ENCODE data around the gene DDX27. TPM values are rescaled to one million over a fixed set of nuclear protein-coding genes. Genes with fewer than 3 reads are reported as not detected.

DDX27 gene
- total RNA-seq, 2 experiments from 2014 or later, result 116 to 126 TPM

GRCh38 chr20:49231471-49231870 is 12.3 kb downstream of the DDX27 start:
- Mint-ChIP-seq H3K27me3 (no peaks in the 10 kb centered on the region), H3K27ac (no peak overlapping the region), H3K9me3 (no peaks in the 10 kb centered on the region), H3K4me3 (no peak overlapping the region), H3K36me3 (ENCODE audit: low read depth) (peaks cover 92% of the 10 kb centered on the region), H3K4me1 (ENCODE audit: low read depth) (no peaks in the 10 kb centered on the region)
- Histone ChIP-seq H3K27ac (ENCODE audit: low read depth in 1 of 2, low read length in 2 of 2) (no peak overlapping the region), H3K9me3 (ENCODE audit: control insufficient read depth in 1 of 2, insufficient read depth in 1 of 2, low read length in 2 of 2) (no peaks in the 10 kb centered on the region), H3K4me3 (ENCODE audit: low read length) (no peak overlapping the region), H3K4me1 (ENCODE audit: insufficient read depth, low read length) (no peaks in the 10 kb centered on the region), H3K27me3 (ENCODE audit: control insufficient read depth in 1 of 2, insufficient read depth in 2 of 2, low read length in 2 of 2) (no peaks in the 10 kb centered on the region), H3K36me3 (ENCODE audit: insufficient read depth, low read length) (peaks cover 86% of the 10 kb centered on the region)
- DNase-seq (no peak), ATAC-seq (ENCODE audit: poor library complexity) (no peak)
- POLR2A ChIA-PET, result interaction anchor here (1.4 kb wide), 1 partner anchor 13 kb away, joined by 3 read pairs; no protein-coding TSS in a partner anchor
- TF ChIP-seq, protein P1, sequence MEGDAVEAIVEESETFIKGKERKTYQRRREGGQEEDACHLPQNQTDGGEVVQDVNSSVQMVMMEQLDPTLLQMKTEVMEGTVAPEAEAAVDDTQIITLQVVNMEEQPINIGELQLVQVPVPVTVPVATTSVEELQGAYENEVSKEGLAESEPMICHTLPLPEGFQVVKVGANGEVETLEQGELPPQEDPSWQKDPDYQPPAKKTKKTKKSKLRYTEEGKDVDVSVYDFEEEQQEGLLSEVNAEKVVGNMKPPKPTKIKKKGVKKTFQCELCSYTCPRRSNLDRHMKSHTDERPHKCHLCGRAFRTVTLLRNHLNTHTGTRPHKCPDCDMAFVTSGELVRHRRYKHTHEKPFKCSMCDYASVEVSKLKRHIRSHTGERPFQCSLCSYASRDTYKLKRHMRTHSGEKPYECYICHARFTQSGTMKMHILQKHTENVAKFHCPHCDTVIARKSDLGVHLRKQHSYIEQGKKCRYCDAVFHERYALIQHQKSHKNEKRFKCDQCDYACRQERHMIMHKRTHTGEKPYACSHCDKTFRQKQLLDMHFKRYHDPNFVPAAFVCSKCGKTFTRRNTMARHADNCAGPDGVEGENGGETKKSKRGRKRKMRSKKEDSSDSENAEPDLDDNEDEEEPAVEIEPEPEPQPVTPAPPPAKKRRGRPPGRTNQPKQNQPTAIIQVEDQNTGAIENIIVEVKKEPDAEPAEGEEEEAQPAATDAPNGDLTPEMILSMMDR (IDR thresholded peaks at IDR 0.05), result no peak
- CTCF ChIA-PET, result no interaction called here
- intact Hi-C loops (cut with DNase I, micrococcal nuclease), result no loop called here

DNA sequence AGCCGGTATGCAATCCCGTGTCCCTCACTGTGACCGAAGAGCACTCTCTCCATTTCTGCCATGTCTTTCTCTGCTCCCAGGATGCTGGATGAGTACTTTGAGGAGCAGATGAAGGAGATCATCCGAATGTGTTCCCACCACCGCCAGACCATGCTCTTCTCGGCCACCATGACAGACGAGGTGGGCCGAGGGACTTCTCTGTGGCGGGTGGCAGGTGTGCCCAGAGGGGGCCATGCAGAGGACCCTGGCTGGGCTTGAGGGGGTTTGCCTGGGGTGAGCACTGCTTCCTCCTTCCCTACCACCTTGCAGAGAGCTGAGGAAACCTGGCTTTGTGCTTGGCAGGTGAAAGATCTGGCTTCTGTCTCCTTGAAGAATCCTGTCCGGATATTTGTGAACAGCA is 14.0 kb downstream of the DDX27 start:
- Histone ChIP-seq H3K36me3 (ENCODE audit: insufficient read depth, low read length) (peaks cover 88% of the 10 kb centered on the region), H3K27ac (ENCODE audit: low read depth in 1 of 2, low read length in 2 of 2) (no peak overlapping the region), H3K4me1 (ENCODE audit: insufficient read depth, low read length) (no peaks in the 10 kb centered on the region), H3K9me3 (ENCODE audit: control insufficient read depth in 1 of 2, insufficient read depth in 1 of 2, low read length in 2 of 2) (no peaks in the 10 kb centered on the region), H3K27me3 (ENCODE audit: control insufficient read depth in 1 of 2, insufficient read depth in 2 of 2, low read length in 2 of 2) (no peaks in the 10 kb centered on the region), H3K4me3 (ENCODE audit: low read length) (no peak overlapping the region)
- intact Hi-C loops (cut with DNase I, micrococcal nuclease), result no loop called here
- H3K4me3 Mint-ChIP-seq, result no peak overlapping the region
- ATAC-seq (ENCODE audit: poor library complexity) (no peak), DNase-seq (no peak)
- TF ChIP-seq, protein P1 (IDR thresholded peaks at IDR 0.05), result no peak
- H3K9me3 Mint-ChIP-seq, result no peaks in the 10 kb centered on the region
- H3K27me3 Mint-ChIP-seq, result no peaks in the 10 kb centered on the region
- H3K4me1 Mint-ChIP-seq (ENCODE audit: low read depth), result no peaks in the 10 kb centered on the region
- peaks cover 91% of the 10 kb centered on the region for H3K36me3 Mint-ChIP-seq (ENCODE audit: low read depth)
- POLR2A ChIA-PET, result no interaction called here
- CTCF ChIA-PET, result interaction anchor here (0.5 kb wide), 1 partner anchor 16 kb away, joined by 3 read pairs; no protein-coding TSS in a partner anchor
- no peak overlapping the region for H3K27ac Mint-ChIP-seq

DNA sequence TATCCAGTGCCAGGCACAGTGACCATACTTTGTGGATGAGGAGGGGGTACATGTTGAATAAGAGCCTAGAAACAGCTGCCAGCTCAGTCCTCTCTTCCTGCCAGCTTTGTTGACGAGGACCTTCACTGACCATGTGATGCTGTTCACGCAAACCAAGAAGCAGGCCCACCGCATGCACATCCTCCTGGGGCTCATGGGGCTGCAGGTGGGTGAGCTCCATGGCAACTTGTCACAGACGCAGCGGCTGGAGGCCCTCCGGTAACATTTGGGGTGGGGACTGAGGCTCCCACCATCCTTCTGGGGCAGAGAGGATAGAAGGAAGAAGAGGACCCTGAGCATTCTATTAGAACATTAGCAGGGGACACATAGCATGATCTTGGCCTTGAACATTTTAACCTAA is 15.6 kb downstream of the DDX27 start:
- H3K4me3 Mint-ChIP-seq, result no peak overlapping the region
- ChIA-PET POLR2A (no interaction called here), CTCF (no interaction called here)
- H3K36me3 ChIP-seq (ENCODE audit: insufficient read depth, low read length), result peaks cover 87% of the 10 kb centered on the region
- peaks cover 94% of the 10 kb centered on the region for H3K36me3 Mint-ChIP-seq (ENCODE audit: low read depth)
- no peak overlapping the region for H3K4me3 ChIP-seq (ENCODE audit: low read length)
- H3K27me3 Mint-ChIP-seq, result no peaks in the 10 kb centered on the region
- no peaks in the 10 kb centered on the region for H3K4me1 ChIP-seq (ENCODE audit: insufficient read depth, low read length)
- H3K9me3 Mint-ChIP-seq, result no peaks in the 10 kb centered on the region
- H3K9me3 ChIP-seq (ENCODE audit: control insufficient read depth in 1 of 2, insufficient read depth in 1 of 2, low read length in 2 of 2), result no peaks in the 10 kb centered on the region
- ATAC-seq (ENCODE audit: poor library complexity), result no peak
- TF ChIP-seq, protein P1 (IDR thresholded peaks at IDR 0.05), result no peak
- no peak overlapping the region for H3K27ac Mint-ChIP-seq
- H3K4me1 Mint-ChIP-seq (ENCODE audit: low read depth), result no peaks in the 10 kb centered on the region
- H3K27ac ChIP-seq (ENCODE audit: low read depth in 1 of 2, low read length in 2 of 2), result no peak overlapping the region
- intact Hi-C loops (cut with DNase I, micrococcal nuclease), result no loop called here
- DNase-seq, result no peak
- H3K27me3 ChIP-seq (ENCODE audit: control insufficient read depth in 1 of 2, insufficient read depth in 2 of 2, low read length in 2 of 2), result no peaks in the 10 kb centered on the region
